ENCODE measurements around the gene ELMO1. TPM values are rescaled to one million over a fixed set of nuclear protein-coding genes. Genes with fewer than 3 reads are reported as not detected.

Gene ELMO1
- total and polyA plus RNA-seq, 2 of the 13 experiments (the other 11 are each of a cell fraction or from before 2014, with no cell fraction given): 0.11 to 0.17 TPM

DNA sequence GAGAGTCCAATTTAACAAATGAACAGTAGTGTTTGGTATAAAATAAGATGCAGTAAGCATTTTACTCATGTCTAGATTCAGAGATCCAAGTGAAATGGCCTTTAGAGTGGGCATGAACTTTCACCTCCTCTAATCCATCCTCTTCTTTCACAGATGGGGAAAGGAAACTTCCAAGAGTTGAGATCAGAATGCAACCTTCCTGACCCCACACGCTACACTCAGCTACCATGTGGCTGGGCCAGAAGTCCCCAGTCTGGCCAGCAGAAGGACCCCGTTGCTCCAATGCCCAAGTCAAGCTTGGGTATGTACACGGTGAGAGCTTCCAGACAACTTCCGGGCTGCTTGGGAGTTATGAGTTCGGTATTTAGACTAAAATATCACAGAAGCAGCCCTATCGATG lies 228.0 kb downstream of the ELMO1 start:
- FAIRE-seq (no peak), DNase-seq (ENCODE audit: low spot score) (no peak), ATAC-seq (no peak)
- Histone ChIP-seq H3K79me2 (ENCODE audit: insufficient read depth, low read length) (no peaks in the 10 kb centered on the region), H4K20me1 (ENCODE audit: insufficient read depth, low read length) (no peaks in the 10 kb centered on the region), H3K27ac (ENCODE audit: extremely low read length, insufficient read depth, low read length) (no peak overlapping the region), H3K9ac (ENCODE audit: insufficient read depth, low read depth, low read length) (no peak overlapping the region), H3K9me3 (ENCODE audit: low read length) (no peaks in the 10 kb centered on the region), H2AFZ (ENCODE audit: low read length) (no peak overlapping the region), H3K36me3 (replicated peaks in 1 of 2; ENCODE audit: control insufficient read depth in 1 of 2, insufficient read depth in 2 of 2, low read length in 2 of 2) (no peaks in the 10 kb centered on the region), H3K27me3 (ENCODE audit: control insufficient read depth in 1 of 2, insufficient read depth in 2 of 2, low read length in 2 of 2) (peaks cover 0 to 3% of the 10 kb centered on the region in 2 experiments; a peak in 2 of 5 replicates), H3K4me2 (ENCODE audit: low read depth, low read length) (no peak overlapping the region), H3K4me3 (replicated peaks in 1 of 3; ENCODE audit: insufficient read depth in 1 of 3, low read depth in 2 of 3, low read length in 3 of 3) (no peak overlapping the region), H3K4me1 (ENCODE audit: insufficient read depth, low read length) (no peaks in the 10 kb centered on the region)
- in situ Hi-C loops (cut with HindIII; ENCODE audit: extremely low pct_ligation_motif_present, low pct_unique_long_range_greater_than_20kb): loop anchor here (25.0 kb wide), 1 partner anchor 292 kb away; no protein-coding TSS in a partner anchor
- WGBS (ENCODE audit: low lambda C conversion rate): 11% methylated on average over 5 of the region's 6 CpGs
- no peak for TF ChIP-seq MED8 (CRISPR knock-in tag; IDR thresholded peaks at IDR 0.05; ENCODE audit: insufficient replicate concordance)
- TF ChIP-seq XBP1 (CRISPR knock-in tag; IDR thresholded peaks at IDR 0.05): no peak
- TF ChIP-seq POLR2A (IDR thresholded peaks at IDR 0.05; ENCODE audit: insufficient read depth in 1 of 2, low read depth in 2 of 2, low read length in 2 of 2): no peak
- TF ChIP-seq, protein P1, sequence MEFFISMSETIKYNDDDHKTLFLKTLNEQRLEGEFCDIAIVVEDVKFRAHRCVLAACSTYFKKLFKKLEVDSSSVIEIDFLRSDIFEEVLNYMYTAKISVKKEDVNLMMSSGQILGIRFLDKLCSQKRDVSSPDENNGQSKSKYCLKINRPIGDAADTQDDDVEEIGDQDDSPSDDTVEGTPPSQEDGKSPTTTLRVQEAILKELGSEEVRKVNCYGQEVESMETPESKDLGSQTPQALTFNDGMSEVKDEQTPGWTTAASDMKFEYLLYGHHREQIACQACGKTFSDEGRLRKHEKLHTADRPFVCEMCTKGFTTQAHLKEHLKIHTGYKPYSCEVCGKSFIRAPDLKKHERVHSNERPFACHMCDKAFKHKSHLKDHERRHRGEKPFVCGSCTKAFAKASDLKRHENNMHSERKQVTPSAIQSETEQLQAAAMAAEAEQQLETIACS (CRISPR knock-in tag; IDR thresholded peaks at IDR 0.05): no peak
- TF ChIP-seq, protein P2, sequence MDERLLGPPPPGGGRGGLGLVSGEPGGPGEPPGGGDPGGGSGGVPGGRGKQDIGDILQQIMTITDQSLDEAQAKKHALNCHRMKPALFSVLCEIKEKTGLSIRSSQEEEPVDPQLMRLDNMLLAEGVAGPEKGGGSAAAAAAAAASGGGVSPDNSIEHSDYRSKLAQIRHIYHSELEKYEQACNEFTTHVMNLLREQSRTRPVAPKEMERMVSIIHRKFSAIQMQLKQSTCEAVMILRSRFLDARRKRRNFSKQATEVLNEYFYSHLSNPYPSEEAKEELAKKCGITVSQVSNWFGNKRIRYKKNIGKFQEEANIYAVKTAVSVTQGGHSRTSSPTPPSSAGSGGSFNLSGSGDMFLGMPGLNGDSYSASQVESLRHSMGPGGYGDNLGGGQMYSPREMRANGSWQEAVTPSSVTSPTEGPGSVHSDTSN (CRISPR knock-in tag; IDR thresholded peaks at IDR 0.05): no peak
- no peak for TF ChIP-seq ZC3H13 (CRISPR knock-in tag; IDR thresholded peaks at IDR 0.05)
- ChIA-PET CTCF (ENCODE audit: low intra/inter-chr PET ratio, low total read pairs) (no interaction called here), POLR2A (no interaction called here)
- no TSS peak for BruUV-seq (replicated peaks)
- intact Hi-C loops (cut with micrococcal nuclease; ENCODE audit: unreplicated experiment): no loop called here

DNA sequence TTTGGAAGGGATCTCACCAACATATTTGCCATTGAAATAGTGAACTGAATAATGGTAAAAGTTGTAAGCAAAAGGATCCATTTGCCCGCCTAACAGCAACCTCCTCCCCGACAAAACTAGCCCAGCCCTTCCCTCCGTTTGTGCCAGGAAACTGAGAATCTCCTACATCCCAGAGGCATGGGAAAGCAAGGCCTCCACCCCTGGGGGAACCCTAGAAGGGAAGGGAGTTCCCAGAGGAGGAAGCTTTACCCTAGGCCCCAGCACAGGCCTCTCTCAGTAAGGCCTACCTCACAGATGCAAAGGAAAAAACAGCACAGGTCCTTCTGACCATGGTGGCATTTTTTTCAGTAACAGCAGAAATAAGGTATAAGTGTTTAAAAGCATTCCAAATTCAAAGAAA lies 229.7 kb downstream of the ELMO1 start:
- TF ChIP-seq ZNF577 (CRISPR knock-in tag; IDR thresholded peaks at IDR 0.05; ENCODE audit: borderline replicate concordance, low read depth) (no peak), PHF8 (CRISPR knock-in tag; IDR thresholded peaks at IDR 0.05) (no peak), RELA (CRISPR knock-in tag; IDR thresholded peaks at IDR 0.05) (no peak), ZNF337 (CRISPR knock-in tag; IDR thresholded peaks at IDR 0.05; ENCODE audit: borderline replicate concordance, low read depth) (no peak), POLR2G (IDR thresholded peaks at IDR 0.05; ENCODE audit: low read depth, low read length) (no peak), ATF7-NPFF (CRISPR knock-in tag; IDR thresholded peaks at IDR 0.05; ENCODE audit: low read depth) (no peak), ZNF660 (CRISPR knock-in tag; IDR thresholded peaks at IDR 0.05; ENCODE audit: borderline replicate concordance, low read depth) (no peak), ZFP41 (CRISPR knock-in tag; IDR thresholded peaks at IDR 0.05; ENCODE audit: borderline replicate concordance) (no peak), MIER3 (CRISPR knock-in tag; IDR thresholded peaks at IDR 0.05; ENCODE audit: borderline replicate concordance) (no peak)
- H3K4me1 ChIP-seq (ENCODE audit: insufficient read depth, low read length): no peaks in the 10 kb centered on the region
- H3K9me3 ChIP-seq (ENCODE audit: low read length): no peaks in the 10 kb centered on the region
- intact Hi-C loops (cut with micrococcal nuclease; ENCODE audit: unreplicated experiment) (no loop called here), in situ Hi-C loops (cut with HindIII; ENCODE audit: extremely low pct_ligation_motif_present, low pct_unique_long_range_greater_than_20kb) (loop anchor here (25.0 kb wide), 1 partner anchor 293 kb away; no protein-coding TSS in a partner anchor)
- H3K36me3 ChIP-seq (replicated peaks in 1 of 2; ENCODE audit: control insufficient read depth in 1 of 2, insufficient read depth in 2 of 2, low read length in 2 of 2): no peaks in the 10 kb centered on the region
- POLR2A ChIA-PET: no interaction called here
- no peaks in the 10 kb centered on the region for H4K20me1 ChIP-seq (ENCODE audit: insufficient read depth, low read length)
- H3K27me3 ChIP-seq (ENCODE audit: control insufficient read depth in 1 of 2, insufficient read depth in 2 of 2, low read length in 2 of 2): peaks cover 0 to 2% of the 10 kb centered on the region in 2 experiments; a peak in 3 of 5 replicates
- no peaks in the 10 kb centered on the region for H3K79me2 ChIP-seq (ENCODE audit: insufficient read depth, low read length)
- no TSS peak for BruUV-seq (replicated peaks)
- H3K9ac ChIP-seq (ENCODE audit: insufficient read depth, low read depth, low read length): no peak overlapping the region
- H3K4me2 ChIP-seq (ENCODE audit: low read depth, low read length): no peak overlapping the region
- ATAC-seq: no peak
- WGBS (ENCODE audit: low lambda C conversion rate): 62% methylated on average over 3 of the region's 3 CpGs
- H3K4me3 ChIP-seq (replicated peaks in 1 of 3; ENCODE audit: insufficient read depth in 1 of 3, low read depth in 2 of 3, low read length in 3 of 3): no peak overlapping the region
- no peak overlapping the region for H3K27ac ChIP-seq (ENCODE audit: extremely low read length, insufficient read depth, low read length)
- no peak for DNase-seq (ENCODE audit: low spot score)
- no peak for FAIRE-seq
- no peak overlapping the region for H2AFZ ChIP-seq (ENCODE audit: low read length)
- CTCF ChIA-PET (ENCODE audit: low intra/inter-chr PET ratio, low total read pairs): no interaction called here

Measured in HepG2 (cell line).